CD1c-positive myeloid dendritic cell (primary cell): Measurements from ENCODE around the gene STARD8.

Source experiments
- DNase-seq: peaks from one replicate; pipeline ENCODE4 v3.0.0-alpha.2; 2016; ENCODE audit errors: extremely low spot score

The STARD8 gene

DNA sequence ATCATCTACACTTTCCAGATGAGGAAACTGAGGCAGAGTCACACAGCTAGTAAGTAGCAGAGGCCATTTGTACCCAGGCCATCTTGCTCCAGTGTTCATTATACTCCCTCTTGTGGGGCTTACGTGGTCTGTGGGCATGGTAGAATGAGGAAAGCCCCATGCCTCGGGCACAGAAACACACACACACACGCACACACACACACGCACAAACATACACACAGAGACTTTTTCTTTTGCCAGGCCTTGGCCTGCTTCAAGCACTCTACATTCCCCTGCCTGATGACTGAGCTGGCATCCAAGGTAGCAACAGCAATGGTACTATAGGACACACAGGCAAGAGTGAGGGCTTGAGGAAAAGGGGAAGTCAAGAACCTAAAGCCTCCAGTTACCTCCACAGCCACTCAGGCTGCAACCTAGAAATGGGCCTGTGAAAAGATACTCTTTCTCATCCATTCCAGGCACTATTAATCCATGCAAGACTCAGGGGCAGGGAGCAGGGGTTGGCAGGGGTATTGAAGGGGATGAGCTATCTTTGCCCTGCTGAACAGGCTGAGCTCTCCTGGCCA lies 43.6 kb downstream of the STARD8 start:
- DNase-seq: no peak

- no peak for DNase-seq
These were observed 44.5 kb downstream of the STARD8 start for GRCh38 chrX:68691921-68692320.

DNA sequence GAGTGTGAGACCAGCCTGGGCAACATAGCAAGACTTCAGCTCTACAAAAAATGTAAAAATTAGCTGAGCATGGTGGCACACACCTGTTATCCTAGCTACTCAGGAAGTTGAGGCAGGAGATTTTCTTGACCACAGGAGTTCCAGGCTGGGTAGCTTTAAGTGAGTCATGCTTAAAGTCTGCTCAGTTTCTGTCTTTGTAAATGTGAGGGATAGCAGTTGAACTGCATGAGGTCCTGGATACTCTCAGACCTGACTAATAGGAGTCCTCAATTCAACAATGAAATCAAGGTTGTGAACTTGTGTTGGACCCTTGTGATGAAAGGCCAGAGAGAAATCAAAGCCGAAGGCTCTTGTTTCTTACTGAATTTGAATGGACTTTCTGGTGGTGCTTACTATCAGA lies 45.2 kb downstream of the STARD8 start:
- DNase-seq: no peak

GRCh38 chrX:68693481-68694434 lies 46.3 kb downstream of the STARD8 start:
- DNase-seq: peak; percentile 71

GRCh38 chrX:68694435-68695205 lies 47.2 kb downstream of the STARD8 start:
- DNase-seq: peak; percentile 61

GRCh38 chrX:68695206-68695845 lies 47.9 kb downstream of the STARD8 start:
- DNase-seq: no peak

DNA sequence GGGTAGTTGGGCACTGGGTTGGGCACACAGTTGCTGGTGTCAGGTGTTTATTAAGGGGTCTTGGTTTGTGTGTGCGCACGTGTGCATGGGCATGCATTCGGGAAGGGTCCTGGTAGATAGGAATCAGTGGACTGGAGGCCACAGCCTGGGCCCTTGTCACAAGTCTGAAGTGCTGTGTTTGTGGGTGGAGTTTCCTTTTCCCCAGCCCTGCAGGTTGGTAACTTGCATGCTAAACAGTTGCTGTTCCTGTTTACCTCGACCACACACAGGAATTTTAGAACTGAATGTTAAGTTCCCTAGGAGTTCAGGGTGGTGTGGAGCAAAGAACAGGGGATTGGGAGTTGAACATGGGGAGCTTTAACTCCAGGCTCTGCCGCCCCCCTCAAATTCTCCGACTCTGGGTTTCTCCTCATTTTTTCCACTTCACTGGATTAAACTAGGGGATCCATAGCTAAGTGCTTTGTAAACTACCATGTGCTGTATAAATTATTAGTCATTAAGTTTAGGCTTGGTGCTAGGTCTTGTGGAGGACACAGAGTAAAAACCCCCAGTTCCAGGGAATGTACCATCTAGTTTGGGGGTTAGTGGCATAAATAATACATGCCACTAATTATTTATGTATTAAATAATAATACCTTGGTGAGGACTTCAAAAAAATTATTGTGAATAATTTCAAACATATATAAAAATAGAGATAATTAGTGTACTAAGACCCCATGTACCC lies 49.0 kb downstream of the STARD8 start:
- DNase-seq: peak; percentile 64

DNA sequence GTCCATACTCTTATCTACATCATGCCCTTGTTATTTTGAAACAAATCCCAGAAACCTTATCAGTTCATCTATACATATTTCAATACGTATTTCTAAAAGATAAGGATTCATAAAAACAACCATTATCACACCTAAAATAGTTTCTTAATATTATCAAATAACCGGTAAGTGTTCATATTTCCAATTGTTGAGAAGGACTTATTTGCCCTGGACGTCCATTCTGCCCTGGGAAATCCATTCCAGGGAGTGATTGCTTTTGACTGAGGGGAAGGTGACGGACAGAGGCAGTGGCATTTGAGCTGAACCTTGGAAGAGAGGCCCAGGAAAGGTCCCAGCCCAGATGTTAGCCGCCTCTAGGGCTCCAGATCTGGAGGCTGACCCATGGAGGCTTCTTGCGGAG lies 49.6 kb downstream of the STARD8 start:
- no peak for DNase-seq

DNA sequence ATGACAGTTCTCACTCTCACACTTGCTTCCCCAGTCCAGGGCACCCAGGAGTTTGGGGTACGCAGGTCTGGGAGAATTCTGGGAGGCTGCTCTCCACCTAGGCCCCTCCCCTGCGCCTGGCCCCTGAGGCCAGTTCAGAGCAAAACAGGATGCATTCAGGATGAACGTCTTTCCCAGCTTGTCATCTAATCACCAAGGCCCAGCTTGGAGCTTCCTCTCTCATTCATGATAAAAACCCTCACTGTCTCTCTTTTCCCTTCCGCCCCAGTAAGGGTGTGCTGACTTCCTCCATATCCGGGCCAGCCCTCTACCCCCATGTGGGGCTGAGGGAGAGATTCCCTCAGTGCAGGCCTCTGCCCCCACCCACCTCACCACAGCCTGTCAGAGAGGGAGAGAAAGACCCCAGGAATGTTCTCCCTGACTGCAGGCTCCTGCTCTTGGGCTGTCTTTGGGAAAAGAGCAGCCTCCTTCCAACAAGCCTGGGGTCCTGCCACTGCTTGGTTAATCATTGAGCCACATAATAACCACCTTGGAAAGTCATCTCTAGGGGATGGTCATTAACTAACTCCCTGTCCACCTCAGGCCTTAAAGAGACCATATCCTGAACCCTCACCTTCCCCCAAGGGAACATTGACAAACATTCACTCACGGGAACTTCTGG lies 50.1 kb downstream of the STARD8 start:
- DNase-seq: no peak

- DNase-seq: no peak
These were observed 51.5 kb downstream of the STARD8 start for GRCh38 chrX:68698942-68699341.

- peak; percentile 69 for DNase-seq
These were observed 52.7 kb downstream of the STARD8 start for GRCh38 chrX:68699960-68700746.

DNA sequence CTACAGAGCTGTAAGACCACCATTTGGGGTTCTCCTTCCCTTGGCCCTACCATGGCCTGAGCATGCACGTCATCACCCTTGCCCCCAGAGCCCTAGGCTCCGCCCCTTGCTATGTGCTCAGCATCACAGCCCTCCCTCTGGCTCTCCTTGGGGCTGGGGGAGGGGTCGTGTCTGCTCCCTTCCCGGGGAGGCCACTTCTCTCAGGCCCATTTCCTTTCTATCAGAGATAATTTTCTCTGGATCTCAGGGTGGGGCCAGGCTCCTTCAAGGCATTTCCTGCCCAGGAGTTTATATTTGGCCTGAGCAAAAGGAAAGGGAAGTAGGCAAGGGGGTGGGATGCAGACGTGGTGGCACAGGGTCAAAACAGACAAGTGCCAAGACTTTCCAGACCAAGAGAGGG lies 55.9 kb downstream of the STARD8 start:
- DNase-seq: peak; percentile 20

GRCh38 chrX:68703846-68704245 lies 56.4 kb downstream of the STARD8 start:
- peak; percentile 21 for DNase-seq

DNA sequence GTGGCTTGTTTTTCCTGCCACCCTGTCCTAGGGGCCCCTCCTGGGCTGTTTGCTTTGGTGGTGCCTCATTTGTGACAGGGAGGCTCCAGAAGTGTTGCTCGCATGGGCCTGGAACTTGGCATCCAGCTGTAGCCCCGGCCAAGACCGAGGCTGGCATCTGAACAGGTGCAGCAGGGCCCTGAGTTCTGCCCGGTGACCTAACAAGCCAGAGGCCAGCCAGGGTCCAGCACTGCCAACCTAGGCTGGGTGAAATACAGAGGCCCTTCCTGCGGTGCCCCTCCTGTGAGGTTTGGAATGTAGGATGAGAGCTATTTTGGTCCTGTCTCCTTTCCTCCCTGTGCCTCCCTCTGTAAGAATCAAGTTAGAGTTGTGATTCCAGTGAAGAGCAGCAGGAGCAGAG lies 58.5 kb downstream of the STARD8 start:
- DNase-seq: no peak

GRCh38 chrX:68708503-68709290 lies 61.2 kb downstream of the STARD8 start:
- DNase-seq: no peak

- DNase-seq: peak; percentile 32
These were observed 63.6 kb downstream of the STARD8 start for GRCh38 chrX:68710870-68711576.

- DNase-seq: no peak
These were observed 64.4 kb downstream of the STARD8 start for GRCh38 chrX:68711845-68712244.

- DNase-seq: no peak
These were observed 67.4 kb downstream of the STARD8 start for GRCh38 chrX:68714856-68715255.

- DNase-seq: no peak
These were observed 69.7 kb downstream of the STARD8 start for GRCh38 chrX:68717196-68717595.
